ENCODE data around the gene SETBP1. TPM values are rescaled to one million over a fixed set of nuclear protein-coding genes. Genes with fewer than 3 reads are reported as not detected.

The SETBP1 gene
- polyA plus RNA-seq, 1 experiment: 0.71 TPM

DNA sequence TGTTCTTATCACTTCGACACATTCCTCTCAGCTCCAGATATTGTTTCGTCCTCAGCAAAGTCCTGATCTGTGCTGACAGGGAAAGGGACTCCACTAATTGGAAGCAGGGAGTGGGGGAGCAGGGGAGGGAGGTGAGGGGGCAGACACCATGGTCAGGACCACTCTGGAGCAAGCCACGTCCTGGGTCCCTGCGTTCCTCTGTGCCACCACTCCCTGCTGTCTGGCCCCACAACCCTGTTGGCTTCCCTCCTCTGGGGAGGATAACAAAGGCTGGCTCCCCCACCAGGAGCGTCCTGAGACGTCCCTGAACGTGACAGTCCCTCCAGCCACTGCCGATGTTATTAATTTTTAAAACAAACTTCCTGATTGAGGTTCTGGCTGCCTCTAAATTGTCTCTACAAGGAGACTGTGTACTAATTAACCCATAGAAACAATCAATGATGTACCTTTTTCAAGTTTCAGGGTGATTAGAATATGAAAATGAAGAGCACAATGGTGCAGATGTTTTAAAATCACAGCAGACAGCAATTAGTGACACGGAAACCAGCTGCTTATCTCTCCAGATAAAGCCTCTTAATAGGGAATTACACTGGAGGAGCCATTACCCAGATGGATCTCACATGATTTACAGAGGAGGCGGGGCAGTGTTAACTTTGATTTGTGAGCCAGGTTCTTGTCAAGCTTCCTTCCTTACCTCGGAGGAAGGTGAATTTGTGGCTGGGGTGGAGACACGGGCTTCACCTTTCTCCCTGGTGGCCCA, 257.5 kb downstream of the SETBP1 start:
- Histone ChIP-seq H3K4me3 (ENCODE audit: low read depth, low read length) (no peak overlapping the region), H3K9me3 (ENCODE audit: control insufficient read depth, insufficient read depth, low read length) (peaks cover 4% of the 10 kb centered on the region; the same call in 1 of the 2 replicates), H3K27ac (ENCODE audit: low read depth, low read length) (no peak overlapping the region), H3K27me3 (ENCODE audit: control insufficient read depth, insufficient read depth, low read length) (peaks cover 2% of the 10 kb centered on the region)
- CTCF ChIA-PET: no interaction called here
- TF ChIP-seq, protein P1, sequence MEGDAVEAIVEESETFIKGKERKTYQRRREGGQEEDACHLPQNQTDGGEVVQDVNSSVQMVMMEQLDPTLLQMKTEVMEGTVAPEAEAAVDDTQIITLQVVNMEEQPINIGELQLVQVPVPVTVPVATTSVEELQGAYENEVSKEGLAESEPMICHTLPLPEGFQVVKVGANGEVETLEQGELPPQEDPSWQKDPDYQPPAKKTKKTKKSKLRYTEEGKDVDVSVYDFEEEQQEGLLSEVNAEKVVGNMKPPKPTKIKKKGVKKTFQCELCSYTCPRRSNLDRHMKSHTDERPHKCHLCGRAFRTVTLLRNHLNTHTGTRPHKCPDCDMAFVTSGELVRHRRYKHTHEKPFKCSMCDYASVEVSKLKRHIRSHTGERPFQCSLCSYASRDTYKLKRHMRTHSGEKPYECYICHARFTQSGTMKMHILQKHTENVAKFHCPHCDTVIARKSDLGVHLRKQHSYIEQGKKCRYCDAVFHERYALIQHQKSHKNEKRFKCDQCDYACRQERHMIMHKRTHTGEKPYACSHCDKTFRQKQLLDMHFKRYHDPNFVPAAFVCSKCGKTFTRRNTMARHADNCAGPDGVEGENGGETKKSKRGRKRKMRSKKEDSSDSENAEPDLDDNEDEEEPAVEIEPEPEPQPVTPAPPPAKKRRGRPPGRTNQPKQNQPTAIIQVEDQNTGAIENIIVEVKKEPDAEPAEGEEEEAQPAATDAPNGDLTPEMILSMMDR (IDR thresholded peaks at IDR 0.05; ENCODE audit: low read depth, low read length): no peak
- DNase-seq (ENCODE audit: low read depth, low spot score): no peak
- POLR2A ChIA-PET: no interaction called here

DNA sequence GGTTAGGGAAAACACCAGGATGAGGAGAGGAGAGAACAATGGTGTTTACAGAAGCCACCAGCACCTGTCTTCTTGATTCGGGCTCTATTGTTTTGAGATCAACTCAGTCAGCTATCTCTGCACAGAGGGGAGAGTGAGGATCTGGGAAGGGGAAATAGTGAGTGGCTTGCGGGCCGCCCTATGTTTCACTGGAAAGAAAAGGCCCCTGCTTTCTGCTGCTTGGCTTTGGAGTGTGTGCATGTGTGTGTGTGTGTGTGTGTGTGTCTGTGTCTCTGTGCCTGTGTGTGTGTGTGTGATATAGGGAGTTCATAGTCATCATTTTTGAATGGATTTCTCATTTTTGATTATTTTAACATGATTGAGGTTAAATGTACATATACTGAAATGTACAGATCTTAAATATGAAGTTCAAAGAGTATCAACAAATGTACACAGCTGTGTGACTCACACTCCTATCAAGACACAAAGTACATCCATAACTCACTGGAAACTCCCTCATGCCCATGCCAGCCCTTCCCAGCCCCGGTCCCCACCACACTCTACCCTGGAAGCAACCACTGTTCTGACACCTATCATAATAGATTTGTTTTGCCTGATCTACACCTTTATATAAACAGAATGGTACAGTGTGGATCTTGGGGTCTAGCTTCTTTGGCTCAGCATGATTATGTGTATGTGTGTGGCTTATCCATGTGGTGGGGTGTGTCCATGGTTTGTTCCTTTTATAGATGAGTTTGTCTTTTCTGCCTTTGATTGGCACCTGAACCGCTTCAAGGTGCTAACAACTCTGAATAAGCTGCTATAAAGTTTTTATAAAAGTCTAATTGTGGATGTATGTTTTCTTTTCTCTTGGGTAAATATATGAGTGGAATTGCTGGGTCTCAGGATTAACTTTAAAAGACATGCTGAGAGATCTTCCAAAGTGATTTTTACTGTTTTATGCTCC, 258.3 kb downstream of the SETBP1 start:
- DNase-seq (ENCODE audit: low read depth, low spot score): no peak
- TF ChIP-seq, protein P1 (IDR thresholded peaks at IDR 0.05; ENCODE audit: low read depth, low read length): no peak
- Histone ChIP-seq H3K27ac (ENCODE audit: low read depth, low read length) (no peak overlapping the region), H3K9me3 (ENCODE audit: control insufficient read depth, insufficient read depth, low read length) (no peaks in the 10 kb centered on the region), H3K4me3 (ENCODE audit: low read depth, low read length) (no peak overlapping the region), H3K27me3 (ENCODE audit: control insufficient read depth, insufficient read depth, low read length) (peaks cover 2% of the 10 kb centered on the region)
- ChIA-PET CTCF (no interaction called here), POLR2A (no interaction called here)

DNA sequence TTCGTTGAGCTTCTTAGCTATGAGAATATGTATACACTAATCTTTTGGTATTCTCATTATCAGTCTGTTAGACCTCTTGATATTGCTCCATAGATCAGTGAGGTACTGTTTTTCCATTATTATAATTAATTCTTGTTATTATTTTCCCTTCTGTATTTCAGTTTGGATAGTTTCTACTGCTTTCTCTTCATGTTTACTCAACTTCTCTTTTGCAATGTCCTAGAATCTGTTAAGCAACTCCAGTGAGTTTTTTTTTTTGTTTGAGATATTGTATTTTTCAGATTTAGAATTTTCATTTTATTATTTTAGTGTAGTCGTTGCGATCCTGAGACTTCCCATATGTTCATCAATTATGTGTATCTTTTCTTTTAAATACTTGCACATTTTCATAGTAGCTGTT, 260.8 kb downstream of the SETBP1 start:
- TF ChIP-seq, protein P1 (IDR thresholded peaks at IDR 0.05; ENCODE audit: low read depth, low read length): no peak
- POLR2A ChIA-PET: no interaction called here
- peaks cover 2% of the 10 kb centered on the region for H3K27me3 ChIP-seq (ENCODE audit: control insufficient read depth, insufficient read depth, low read length)
- no peaks in the 10 kb centered on the region for H3K9me3 ChIP-seq (ENCODE audit: control insufficient read depth, insufficient read depth, low read length)
- CTCF ChIA-PET: no interaction called here
- DNase-seq (ENCODE audit: low read depth, low spot score): no peak
- H3K4me3 ChIP-seq (ENCODE audit: low read depth, low read length): no peak overlapping the region
- no peak overlapping the region for H3K27ac ChIP-seq (ENCODE audit: low read depth, low read length)

DNA sequence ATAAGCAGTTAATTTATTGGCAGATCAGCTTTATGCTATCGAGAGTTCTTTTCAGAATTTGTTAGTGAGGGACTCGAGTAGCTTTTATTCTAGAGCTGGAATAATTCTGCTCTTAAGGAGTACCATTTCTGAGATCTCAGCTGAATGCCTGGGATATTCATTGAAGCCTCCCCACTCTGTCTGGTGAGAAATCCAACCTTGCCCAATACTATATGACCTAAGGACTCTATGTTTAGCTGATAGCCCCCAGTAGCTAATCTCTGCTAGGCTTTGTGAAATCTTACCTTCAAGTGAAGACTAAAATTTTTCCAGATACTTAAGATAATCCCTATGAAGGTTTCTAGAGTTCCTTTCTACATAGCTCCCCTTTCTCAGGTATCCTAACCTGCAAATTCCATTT, 261.4 kb downstream of the SETBP1 start:
- CTCF ChIA-PET: interaction anchor here (0.5 to 2.5 kb wide), 2 partner anchors 49 to 271 kb away, joined by 3 to 7 read pairs; no protein-coding TSS in a partner anchor

More for the DNA sequence above, 261.4 kb downstream of the SETBP1 start:
- Histone ChIP-seq H3K9me3 (ENCODE audit: control insufficient read depth, insufficient read depth, low read length) (no peaks in the 10 kb centered on the region), H3K4me3 (ENCODE audit: low read depth, low read length) (no peak overlapping the region), H3K27me3 (ENCODE audit: control insufficient read depth, insufficient read depth, low read length) (no peaks in the 10 kb centered on the region), H3K27ac (ENCODE audit: low read depth, low read length) (no peak overlapping the region)
- POLR2A ChIA-PET: interaction anchor here (0.7 kb wide), 1 partner anchor 273 kb away, joined by 3 read pairs; no protein-coding TSS in a partner anchor
- DNase-seq (ENCODE audit: low read depth, low spot score): no peak
- TF ChIP-seq, protein P1 (IDR thresholded peaks at IDR 0.05; ENCODE audit: low read depth, low read length): no peak

Measured in AG04450 (cell line).